HL-60/S4 (cell line): ENCODE measurements around the gene LDLRAD3.

Source experiments
- in situ Hi-C: fragments of 300-500 bp; cut with MboI; formaldehyde crosslinking; loops from 2 replicates; pipeline ENCODE4 v1.14.3; 2022; ENCODE audit warnings: low sequenced_read_pairs

Gene LDLRAD3

DNA sequence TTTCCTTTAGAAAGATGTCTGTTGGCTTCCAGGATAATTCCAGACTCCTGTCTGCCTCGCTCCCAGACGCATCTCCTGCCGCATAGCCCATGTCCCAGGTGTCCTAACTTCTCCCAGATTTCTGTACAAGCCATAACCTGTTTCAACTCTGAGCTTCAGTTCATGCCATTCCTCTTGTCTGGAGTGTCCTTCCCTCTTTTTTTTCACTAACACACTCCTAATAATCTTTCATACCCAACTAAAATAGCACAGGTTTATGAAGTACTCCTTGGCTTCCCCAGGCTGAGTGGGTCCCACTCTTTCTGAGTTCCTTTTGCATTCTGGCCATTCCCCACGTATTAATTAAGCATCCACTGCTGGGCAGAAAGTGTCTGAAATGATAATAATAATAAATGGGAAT is 123.0 kb downstream of the LDLRAD3 start:
- in situ Hi-C loops = no loop called here

DNA sequence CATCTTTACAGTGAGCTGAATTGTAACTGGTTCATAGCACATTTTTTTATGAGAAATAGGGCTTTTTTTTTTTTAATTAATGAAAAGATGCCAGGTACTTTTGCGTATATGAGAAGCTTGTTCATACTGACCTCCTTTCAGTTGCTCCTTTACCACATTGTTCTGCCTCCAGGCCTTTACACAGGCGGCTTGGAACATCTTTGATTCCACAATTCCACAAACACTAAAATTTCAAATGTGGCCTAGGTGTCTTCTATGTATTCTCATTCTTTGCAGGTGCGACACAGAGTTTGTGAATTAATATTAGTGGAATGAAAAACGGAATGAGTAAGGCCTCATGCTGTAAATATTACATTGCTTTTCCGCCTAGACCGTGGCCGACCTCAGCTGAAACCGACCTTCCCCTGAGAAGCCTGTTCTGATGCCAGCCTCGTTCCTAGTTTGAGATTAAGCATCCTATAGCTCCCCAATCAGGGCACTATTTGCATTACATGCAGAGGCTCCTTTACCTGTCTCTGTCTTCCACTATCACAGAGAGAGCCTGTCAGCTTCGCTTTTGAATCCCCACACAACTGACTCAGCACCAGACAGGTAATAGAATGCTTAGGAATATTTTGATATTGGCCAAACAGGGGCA is 125.8 kb downstream of the LDLRAD3 start:
- in situ Hi-C loops = no loop called here

DNA sequence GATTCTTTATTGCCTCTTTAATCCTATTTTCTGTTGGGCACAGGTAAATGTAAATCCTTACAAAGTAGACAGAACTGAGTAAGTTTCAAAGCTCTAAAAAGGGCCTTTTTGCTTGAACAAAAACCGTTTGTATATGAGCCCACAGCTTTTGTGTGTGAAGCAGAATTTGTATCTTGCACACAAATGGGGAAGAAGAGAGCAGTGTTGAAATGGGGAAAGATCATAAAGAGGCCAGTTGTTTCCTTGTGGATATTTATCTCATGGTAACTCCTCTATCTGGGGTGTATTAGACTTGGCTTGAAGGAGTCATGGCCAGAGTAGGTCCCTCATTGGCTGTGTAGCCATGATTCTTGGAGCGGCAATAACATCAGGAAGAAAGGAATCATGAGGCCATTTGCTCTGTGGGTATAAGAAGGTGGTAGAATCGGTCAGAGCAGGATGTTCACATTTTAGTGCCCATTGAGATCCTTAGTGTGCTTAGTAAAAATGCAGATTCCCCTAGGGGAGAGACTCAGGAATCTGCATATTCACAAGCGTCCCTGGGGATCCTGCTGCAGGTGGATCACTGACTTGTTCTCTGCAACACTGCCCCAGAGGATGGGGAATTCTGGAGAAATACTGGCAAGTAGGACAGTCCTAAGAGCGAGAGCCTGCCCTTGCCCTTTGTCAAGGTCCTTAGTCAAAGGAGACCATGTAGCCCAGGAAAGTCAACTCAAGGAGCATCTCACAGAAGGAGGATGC is 126.5 kb downstream of the LDLRAD3 start:
- in situ Hi-C loops = no loop called here

DNA sequence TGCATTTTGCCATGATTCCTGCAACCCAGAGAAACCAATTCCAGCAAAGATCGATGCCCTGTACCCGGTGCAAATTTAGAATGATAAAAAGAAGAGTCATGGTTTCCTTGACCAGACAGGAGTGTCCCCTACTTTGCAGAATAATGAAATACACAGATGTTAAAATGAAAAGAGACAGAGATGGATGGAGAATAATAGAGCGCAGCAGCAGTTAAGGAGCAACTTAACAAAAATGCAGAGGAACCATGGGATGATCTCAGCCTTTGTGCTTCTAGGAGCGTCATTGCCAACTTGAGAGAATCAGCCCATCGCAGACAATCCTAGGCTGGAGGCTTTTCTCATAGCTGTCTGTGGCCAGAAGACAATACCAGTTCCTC is 127.1 kb downstream of the LDLRAD3 start:
- in situ Hi-C loops = no loop called here

DNA sequence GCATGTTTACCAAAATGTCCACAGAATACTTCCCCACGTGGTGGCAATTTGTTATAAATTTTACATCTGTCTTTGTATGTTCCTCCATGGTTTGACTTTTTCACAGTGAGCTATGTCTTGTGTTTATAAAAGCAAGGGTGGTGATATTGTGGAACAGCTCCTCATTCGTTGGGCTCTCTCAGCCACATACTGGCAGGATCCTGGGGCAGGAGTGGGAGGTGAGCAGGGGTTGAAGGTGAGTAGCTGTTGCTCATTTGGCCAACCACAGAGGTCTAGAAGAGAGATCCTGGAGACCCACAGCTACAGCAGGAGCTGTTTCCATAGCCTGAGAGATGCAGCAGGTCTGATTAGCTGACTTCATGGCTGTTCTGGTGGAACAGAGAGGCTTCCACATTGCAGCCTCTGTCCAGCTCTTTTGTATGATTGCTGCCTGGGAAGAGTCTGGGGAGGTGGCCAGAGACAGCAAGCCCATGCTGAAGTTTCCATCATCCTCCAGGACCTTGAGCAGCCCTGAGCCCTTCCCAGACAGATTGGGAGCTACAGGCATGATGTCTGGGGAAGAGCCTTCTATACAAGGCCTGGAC is 128.1 kb downstream of the LDLRAD3 start:
- in situ Hi-C loops = no loop called here

DNA sequence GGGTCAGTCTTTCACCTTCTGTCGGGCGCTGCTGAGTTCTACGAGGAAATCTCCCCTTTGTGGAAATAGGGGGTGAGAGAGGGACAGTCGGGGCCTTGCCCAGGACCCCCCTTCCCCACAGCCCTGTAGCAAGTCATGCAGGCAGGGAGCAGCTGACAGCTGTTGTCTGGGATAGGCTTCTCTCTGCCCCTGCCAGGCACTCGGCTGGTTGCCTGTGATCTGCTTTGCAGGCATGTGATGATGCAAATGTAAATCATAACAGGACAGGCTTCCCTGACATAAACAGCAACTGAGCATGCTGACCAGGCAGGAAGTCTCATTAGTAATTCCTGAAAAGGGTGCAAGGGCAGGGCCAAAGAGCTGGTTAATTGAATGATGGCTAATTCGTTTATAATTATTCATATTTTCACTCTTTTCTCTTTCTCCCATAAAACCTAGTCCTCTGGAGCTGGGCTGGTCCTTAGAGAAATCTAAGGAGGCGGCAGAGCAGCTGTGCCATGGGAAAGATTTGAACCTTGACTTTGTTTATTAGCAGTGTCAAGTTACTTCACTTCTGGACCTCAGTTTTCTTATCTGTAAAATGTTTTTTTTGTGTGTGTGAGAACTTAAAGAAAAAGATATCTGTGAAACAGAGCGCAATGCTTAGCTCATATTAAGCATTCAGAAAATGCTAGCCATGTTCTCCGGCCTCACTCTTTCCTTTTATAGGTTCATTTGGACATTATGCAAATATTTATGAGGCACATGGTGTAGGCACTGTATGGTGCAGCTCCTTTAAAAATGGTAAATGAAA is 129.7 kb downstream of the LDLRAD3 start:
- in situ Hi-C loops = no loop called here

DNA sequence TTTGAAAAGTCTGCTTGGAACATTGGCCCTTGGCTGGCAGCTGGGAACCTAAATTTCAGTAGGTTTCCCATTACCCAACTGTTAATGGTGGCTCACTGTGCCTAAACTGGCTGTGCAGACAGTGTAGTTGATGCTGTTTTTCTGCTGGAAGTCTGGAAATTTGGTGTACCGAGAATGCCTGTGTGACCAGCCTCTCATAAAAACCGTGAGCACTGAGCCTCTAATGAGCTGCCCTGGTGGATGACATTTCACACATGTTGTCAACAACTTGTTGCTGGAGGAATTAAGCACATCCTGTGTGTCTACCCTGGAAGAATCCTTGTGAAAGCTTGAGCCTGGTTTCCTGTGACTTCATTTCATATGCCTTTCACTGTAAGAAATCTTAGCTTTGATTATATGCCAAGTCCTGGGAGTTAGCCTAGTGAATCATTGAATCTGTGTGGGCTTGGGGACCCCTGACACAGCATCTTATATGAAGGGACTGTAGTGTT is 131.1 kb downstream of the LDLRAD3 start:
- in situ Hi-C loops = no loop called here

DNA sequence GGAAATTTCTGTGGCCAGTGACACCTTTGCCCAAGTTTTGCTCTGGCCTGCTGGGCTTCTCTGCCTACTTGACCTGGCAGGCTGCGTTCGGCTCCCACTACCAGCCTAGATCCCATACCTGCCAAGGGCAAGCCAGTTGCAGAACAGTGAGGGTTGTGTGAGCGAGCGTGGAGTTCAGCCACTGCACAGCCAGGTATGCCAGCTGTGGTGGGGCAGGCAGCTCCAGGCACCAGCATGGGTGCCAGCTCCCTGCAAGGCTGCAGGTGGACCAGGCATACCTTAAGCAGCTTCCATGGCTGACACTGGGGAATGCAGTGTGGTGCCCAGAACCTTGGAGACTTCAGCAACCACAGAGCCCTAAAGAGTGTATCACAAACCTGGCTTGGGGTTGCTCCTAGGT is 133.5 kb downstream of the LDLRAD3 start:
- in situ Hi-C loops = no loop called here

DNA sequence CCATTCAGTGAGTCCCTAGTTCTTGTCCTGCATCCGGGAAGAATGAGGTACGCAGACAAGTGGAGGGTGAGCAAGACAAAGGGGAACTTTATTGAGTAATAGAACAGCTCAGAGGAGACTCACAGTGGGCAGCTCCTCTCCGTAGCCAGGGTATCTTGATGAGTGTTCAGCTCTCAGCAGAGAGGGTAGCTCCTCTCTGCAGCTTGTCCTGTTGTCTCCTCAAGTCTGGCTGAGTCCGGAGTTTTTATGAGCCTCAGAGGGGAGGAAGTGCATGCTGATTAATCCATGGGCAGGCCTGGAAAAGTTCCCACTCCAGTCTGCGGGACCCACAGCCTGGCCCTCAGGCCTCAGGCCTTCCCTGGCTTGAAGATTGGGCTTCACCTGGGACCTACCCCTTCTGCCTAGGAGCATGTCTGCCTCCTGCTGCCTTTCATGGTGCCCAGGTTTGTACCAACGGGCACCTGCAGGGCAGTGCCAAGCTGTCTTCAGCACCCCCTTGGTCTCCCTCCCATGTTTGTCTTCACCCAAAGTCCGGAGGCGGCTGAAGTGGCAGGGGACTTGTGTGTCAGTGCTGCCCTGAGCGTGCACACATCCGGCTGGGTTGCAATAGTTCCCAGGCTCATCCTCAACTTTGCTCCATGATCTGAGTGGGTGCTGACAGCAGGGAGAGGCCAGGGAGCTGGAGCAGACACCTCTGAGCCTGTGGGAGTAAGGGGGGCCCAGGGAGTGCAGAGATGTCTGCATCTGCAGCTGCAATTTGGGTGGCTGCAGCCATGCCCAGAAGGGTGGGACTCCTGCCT is 134.2 kb downstream of the LDLRAD3 start:
- in situ Hi-C loops = no loop called here

DNA sequence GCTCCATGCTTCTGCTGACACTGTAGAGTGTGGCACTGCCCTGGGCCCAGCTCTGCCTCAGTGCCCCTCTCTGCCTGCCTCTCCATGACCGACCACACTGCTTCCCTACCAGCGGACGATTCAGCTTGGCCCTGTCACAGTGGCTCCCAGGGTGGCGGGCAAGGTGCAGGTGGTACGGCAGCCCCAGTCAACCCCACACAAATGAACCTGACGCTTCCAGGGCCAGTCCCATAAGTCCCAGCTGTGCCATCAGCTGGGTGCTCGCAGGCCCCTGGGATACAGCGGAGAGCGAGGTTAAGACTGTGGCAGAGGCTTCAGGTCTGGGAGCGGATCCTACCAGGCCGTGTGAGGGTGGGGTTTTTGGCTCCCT is 134.8 kb downstream of the LDLRAD3 start:
- in situ Hi-C loops = no loop called here

DNA sequence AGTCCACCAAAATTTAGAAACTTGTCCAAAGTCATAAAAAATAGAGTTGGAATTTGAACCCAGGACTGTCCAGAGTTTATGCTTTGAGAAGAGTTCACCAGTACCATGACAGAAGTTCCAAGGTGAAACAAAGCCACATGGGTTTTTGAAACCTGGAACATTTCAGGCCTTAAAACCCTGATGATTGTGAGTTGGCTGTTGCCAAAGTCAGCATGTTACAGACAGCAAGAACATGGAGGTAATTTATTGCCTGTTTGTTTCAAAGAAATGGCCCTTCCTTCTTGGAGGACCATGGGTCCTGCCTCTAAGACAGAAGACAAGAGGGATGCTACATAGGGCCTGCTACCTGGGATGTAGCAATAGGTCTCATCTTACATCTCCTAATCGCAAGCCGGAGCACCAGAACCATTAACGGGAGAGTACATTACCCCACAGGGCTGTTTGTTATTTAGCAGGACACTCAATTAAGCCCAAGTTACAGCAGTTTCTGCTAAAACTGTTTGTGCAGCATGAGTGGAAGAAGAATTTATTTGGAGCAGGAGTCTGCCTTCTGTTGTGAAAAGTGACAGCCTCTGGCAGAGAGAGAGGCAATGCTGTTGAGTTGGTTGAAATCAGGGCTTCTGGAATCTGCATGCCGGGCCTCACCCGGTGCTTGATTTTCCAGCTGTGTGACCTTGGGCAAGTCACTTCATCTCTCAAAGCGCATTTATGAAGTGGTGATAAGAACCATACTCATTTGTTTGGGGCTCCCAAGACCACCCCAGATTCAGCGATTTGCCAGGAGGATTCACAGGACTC is 136.2 kb downstream of the LDLRAD3 start:
- in situ Hi-C loops = no loop called here

DNA sequence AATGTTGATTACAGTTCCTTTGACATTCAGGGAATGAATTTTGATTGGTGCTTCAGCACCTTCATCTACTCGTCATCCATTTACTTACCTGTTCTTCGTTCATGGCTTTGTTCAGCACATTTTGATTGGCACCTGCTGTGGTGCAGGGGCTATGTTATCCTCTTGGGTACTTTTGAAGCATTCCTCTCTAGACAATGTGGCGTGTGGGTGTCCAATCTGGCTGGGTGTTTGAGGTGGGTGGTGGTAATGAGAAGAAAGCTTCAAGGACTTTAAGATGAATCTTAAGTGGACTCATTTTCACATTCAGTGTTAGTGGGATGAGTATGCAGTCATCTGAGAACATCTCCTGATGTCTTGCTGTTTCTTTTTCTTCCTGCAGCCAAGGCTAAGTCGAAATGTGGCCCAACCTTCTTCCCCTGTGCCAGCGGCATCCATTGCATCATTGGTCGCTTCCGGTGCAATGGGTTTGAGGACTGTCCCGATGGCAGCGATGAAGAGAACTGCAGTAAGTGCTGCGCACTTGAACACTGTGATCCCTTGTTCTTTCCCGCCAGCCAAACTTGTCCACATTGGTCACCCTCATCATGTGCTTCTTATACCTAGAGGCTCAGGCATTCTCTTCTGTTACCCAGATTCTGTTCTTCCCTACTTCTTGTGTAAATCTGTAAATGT is 137.5 kb downstream of the LDLRAD3 start:
- in situ Hi-C loops = no loop called here

DNA sequence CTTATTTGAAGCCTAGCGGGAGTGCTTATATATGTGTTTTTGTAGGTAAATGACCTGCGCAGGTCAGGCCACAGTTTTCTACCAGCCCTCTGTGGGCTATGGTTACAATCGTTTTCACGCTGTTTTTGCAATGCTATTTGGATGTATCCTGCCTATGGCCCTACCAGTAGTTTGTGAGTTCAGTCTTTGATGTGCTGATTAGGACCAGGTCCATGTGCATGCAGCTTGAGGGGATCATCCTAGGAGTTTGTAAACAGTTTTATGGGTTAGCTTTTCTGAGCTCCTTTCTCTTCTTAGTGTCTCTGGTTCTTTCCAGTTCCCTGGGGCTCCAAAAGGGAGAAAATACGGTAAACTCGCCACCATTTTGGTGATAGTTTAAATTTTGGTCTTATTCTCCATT is 142.5 kb downstream of the LDLRAD3 start:
- in situ Hi-C loops = no loop called here

DNA sequence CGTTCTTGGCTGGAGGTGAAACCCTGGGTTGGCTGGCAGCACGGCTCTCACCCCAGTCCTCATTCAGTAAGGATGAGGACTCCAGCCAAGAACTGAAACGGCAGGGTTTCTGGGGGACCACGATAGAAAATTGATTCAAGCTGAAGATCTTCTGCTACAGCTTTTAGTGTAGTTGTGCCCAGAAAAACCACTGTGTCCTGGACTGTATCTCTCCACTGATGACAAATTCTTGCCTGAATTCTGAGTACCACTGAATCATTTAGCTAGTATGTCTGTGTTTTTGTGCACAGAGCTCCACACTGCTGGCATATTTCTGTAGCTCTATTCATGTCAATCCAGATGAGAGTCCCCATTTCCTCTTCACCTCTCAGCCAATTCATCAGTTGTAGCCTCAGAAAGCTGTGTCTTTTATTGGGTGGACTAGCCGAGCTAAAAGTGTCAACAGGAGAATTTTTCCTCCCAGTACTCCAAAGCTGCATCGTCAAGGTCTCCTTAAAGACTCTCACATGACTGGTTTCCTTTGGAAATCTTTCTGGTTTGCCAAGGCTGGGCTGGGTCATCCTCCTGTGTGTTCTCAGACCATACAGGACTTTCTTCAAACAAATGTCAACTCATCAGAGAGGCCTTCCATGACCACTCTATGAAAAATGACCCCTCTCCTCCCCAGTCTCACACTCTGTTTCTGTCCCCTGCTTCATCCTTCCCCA is 144.6 kb downstream of the LDLRAD3 start:
- in situ Hi-C loops = no loop called here

DNA sequence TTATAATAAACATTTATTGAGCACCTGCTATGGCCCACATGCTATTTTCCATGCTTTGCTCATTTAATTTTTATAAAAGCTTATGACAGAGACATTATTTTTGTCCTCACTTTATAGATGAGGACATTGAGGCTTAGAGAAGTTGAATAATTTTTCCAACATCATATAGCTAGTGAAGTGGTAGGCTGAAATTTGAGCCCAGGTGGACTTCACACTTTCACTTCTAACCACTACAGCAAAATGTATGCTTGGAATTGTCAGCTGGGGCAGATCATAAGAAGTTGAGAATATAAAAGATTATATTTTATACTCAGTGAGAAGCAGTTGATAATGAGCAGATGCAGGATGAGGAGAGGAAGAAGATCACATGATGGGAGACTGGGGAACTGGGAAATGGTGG is 146.1 kb downstream of the LDLRAD3 start:
- in situ Hi-C loops = no loop called here

DNA sequence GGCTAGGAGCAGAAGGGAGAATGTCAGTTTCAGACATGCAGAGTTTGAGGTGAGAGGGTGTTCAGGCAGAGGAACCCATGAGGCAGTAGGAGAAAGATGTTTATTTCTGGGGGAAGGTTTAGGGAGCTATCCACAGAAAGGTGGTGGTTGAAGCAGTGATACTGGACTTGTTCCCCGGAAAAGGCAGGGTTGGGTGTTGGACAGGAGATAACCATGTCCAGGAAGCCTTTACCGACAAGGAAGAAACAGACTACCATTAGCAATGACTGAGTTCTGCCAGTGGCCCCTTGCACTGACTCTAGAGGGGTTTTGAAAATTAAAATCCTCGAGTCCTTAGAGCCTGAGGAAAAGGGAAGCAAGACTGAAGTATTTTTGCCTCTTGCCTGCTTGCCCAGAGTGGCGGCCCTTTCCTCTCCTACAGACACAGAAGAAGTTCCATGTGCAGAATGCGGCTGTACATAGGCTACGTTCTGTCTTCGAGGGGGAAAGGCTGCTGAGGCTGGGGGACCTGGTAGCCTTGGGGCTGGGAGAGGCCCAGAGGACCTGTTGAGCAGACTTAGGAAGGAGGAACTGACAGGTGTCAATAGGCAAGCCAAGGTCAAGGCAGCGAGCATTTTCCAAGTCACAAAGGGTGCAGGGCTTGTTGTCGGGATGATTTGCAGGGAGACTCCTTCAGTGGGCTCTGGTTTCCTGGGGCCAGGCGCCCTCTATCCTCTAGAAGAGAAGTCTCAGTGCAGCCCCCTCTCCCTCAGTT is 146.7 kb downstream of the LDLRAD3 start:
- in situ Hi-C loops = no loop called here

DNA sequence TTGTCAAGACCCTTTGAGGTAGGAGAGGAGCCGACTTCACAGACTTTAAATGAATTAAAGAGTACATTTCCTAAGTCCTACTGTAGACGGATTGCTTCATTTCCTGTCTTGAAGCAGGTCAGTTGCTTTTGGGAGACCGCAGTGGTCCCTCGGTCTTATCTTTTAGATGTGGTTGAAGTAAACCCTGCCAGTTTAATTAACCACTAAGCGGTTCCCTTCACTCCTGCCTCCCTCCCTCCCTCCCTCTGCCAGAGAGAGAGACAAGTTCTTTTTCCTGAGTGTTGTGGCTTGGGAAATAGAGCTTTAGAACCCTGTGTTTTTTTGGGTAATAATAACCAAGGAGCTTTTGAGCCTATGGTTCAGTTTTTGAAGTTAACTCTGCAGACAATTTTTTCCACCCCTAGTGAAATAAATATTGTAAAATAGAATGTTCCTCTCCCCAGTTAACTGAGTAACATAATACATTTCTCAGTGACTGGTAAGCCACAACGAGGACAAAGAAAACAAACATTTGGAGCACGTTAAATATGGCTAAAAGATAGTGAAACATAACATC is 147.5 kb downstream of the LDLRAD3 start:
- in situ Hi-C loops = no loop called here
